Memory B cell (primary cell): ENCODE results near the gene AUH.
"Not testable (repeated sequence)": the region's sequence is repeated elsewhere in the genome, so short reads cannot be mapped to it uniquely, and the experiment has no call there.

Source experiments
- ATAC-seq: fragments of 150-1000 bp; cut with Tn5 transposase; 2 replicates; pipeline ENCODE4 v1.10.0; 2021; ENCODE audit warnings: low read depth, mild to moderate bottlenecking, moderate library complexity
- DNase-seq, 2 donors: peaks; one replicate each; pipeline ENCODE4 v3.0.0; 2022; ENCODE audit warnings: low spot score in 2 of 2
- H3K27ac Mint-ChIP-seq: one replicate; pipeline ENCODE4 v1.8.0; 2022; ENCODE audit warnings: mild to moderate bottlenecking, moderate library complexity, mixed read lengths
- H3K27me3 Mint-ChIP-seq: one replicate; pipeline ENCODE4 v1.8.0; 2022; ENCODE audit warnings: mixed read lengths
- H3K36me3 Mint-ChIP-seq: one replicate; pipeline ENCODE4 v1.8.0; 2022; ENCODE audit warnings: mild to moderate bottlenecking, mixed read lengths
- H3K4me1 Mint-ChIP-seq: one replicate; pipeline ENCODE4 v1.8.0; 2022; ENCODE audit warnings: mixed read lengths
- H3K4me3 Mint-ChIP-seq: one replicate; pipeline ENCODE4 v1.8.0; 2022; ENCODE audit warnings: mild to moderate bottlenecking, moderate library complexity, mixed read lengths
- H3K9me3 Mint-ChIP-seq: one replicate; pipeline ENCODE4 v1.8.0; 2022; ENCODE audit warnings: mixed read lengths

The AUH gene

DNA sequence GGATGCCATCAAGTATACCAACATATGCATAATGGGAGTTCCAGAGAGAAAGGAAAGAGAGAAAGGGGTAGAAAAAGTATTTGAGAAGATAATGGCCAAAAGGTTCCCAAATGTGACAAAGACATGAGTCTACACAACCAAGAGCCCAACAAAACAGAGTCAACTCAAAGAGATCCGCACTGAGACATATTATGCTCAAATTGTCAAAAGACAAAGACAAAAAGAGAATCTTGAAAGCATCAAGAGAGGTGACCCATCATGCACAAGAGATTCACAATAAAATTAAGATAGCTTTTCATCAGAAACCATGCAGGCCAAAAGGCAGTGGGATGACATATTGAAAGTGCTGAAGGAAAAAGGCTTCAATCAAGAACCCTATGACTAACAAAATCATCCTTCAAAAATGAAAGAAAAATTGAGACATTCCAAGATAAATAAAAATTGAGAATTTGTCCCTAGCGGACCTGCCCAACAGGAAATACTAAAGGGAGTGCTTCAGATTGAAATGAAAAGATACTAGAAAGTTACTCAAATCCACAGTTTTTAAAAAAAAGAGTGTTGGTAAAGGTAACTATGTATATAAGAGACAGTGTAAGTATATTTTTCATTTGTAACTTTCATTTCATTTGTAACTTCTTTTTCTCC, 160.9 kb downstream of the AUH start:
- ATAC-seq (no peak), DNase-seq (no peak)
- no peak overlapping the region for H3K4me3 Mint-ChIP-seq
- H3K4me1 Mint-ChIP-seq: peaks cover 5% of the 10 kb centered on the region
- H3K27ac Mint-ChIP-seq: no peak overlapping the region
- no peaks in the 10 kb centered on the region for H3K27me3 Mint-ChIP-seq
- H3K9me3 Mint-ChIP-seq: peaks cover 5% of the 10 kb centered on the region
- H3K36me3 Mint-ChIP-seq: peaks cover 3% of the 10 kb centered on the region

DNA sequence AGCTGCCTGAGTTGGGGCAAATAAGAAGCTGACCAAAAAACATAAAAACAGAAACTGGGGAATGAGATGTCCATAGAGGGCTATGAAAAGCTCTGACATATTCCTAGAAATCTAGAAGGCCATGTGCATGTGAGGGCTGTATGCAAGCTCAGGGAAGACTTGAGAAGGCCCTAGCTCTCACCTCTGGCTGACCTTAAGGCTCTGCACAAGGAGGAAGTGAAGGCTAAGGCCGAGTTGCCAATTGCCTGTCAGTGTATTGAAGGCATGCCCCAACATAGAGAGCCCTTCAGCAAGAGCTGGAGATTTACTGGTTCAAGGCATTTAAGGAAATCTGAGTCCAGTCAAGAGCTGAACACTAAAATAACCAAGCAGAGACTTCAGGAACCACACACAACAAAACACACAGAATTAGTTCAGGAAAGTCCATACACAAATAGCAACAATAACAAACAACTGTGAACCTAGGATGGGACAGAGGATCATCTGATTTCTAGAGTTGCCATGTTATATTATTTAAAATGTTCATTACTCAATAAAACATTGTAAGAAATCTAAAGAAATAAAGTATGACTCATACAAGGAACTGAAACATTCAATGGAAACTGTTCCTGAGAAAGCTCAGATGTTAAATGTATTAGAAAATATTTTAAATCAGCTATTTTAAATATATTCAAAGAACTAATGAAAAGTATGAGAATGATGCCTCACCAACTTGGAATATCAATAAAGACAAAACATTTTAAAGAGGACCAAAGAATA, 161.8 kb downstream of the AUH start:
- Mint-ChIP-seq H3K27ac (no peak overlapping the region), H3K27me3 (no peaks in the 10 kb centered on the region), H3K9me3 (peaks cover 5% of the 10 kb centered on the region), H3K4me1 (peaks cover 5% of the 10 kb centered on the region), H3K36me3 (peaks cover 3% of the 10 kb centered on the region), H3K4me3 (no peak overlapping the region)
- ATAC-seq (no peak), DNase-seq (no peak)

GRCh38 chr9:91198881-91199280, 162.8 kb downstream of the AUH start:
- not testable (repeated sequence) for DNase-seq, H3K4me3 Mint-ChIP-seq, ATAC-seq, H3K27me3 Mint-ChIP-seq, H3K36me3 Mint-ChIP-seq, H3K9me3 Mint-ChIP-seq, H3K27ac Mint-ChIP-seq
- peaks cover 12% of the 10 kb centered on the region for H3K4me1 Mint-ChIP-seq

- peaks cover 17% of the 10 kb centered on the region for H3K4me1 Mint-ChIP-seq
- H3K36me3 Mint-ChIP-seq: peaks cover 3% of the 10 kb centered on the region
- H3K27me3 Mint-ChIP-seq: no peaks in the 10 kb centered on the region
- ATAC-seq: no peak
- H3K4me3 Mint-ChIP-seq: no peak overlapping the region
- DNase-seq: no peak
- no peak overlapping the region for H3K27ac Mint-ChIP-seq
- peaks cover 5% of the 10 kb centered on the region for H3K9me3 Mint-ChIP-seq
Measured at GRCh38 chr9:91198405-91198804, 163.3 kb downstream of the AUH start.

DNA sequence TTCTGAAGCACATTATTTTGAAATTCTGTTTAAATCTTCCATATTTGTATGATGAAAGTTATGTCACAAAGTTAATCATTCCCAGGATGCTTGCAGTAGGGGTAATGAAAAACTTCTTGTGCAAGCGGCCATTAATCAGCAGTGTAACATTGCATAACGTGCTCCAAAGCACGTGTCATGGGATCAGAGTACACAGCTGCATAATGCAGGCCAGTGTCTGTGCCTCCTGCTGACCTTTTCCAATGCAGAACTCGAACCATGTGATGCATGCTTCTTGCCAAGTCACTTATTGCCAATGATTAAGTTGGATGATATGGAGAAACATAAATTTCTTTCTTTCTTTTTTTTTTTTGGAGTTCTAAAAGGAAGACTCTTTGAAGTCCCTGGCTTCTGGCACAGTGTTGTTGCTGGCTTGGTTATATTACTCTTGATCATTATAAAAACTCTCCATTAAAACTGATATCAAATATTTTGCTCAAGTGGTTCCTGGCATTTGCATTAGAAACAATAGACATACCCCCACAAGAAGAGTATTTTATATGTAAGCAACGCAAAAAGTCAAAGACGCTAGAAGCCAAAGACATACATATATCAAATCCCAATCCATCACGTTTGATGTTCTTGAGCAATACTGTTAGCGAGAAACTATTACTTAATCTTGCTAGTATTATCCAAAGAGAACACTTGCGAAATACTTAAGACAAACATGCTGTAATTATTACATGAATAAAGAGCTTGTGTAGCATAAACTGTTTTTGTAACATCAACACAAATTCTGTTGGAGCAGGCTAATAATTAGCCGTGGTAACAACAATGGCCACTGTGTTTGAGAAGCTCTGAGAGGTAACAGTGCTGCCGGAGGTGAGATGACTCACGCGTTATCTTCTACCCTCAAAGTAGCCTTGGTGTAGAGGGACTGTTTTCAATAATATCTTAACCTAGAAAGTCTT, 164.2 kb downstream of the AUH start:
- Mint-ChIP-seq H3K9me3 (peaks cover 5% of the 10 kb centered on the region), H3K36me3 (peaks cover 3% of the 10 kb centered on the region), H3K27ac (no peak overlapping the region), H3K4me1 (peaks cover 21% of the 10 kb centered on the region), H3K4me3 (no peak overlapping the region), H3K27me3 (no peaks in the 10 kb centered on the region)
- ATAC-seq (no peak), DNase-seq (no peak)

- Mint-ChIP-seq H3K9me3 (no peaks in the 10 kb centered on the region), H3K27me3 (no peaks in the 10 kb centered on the region), H3K4me1 (peaks cover 31% of the 10 kb centered on the region), H3K4me3 (no peak overlapping the region), H3K27ac (no peak overlapping the region), H3K36me3 (peaks cover 3% of the 10 kb centered on the region)
- ATAC-seq: no peak
- DNase-seq: no peak
Measured at GRCh38 chr9:91196103-91196950, 165.4 kb downstream of the AUH start.

- Mint-ChIP-seq H3K27me3 (no peaks in the 10 kb centered on the region), H3K36me3 (peaks cover 2% of the 10 kb centered on the region), H3K27ac (no peak overlapping the region), H3K9me3 (no peaks in the 10 kb centered on the region), H3K4me1 (peaks cover 31% of the 10 kb centered on the region), H3K4me3 (no peak overlapping the region)
- no peak for DNase-seq
- ATAC-seq: no peak
Measured at GRCh38 chr9:91195372-91196012, 166.2 kb downstream of the AUH start.

- Mint-ChIP-seq H3K36me3 (no peaks in the 10 kb centered on the region), H3K27ac (peak overlapping the region; percentile 83), H3K4me3 (peak overlapping the region; percentile 90), H3K9me3 (peaks cover 2% of the 10 kb centered on the region), H3K4me1 (peaks cover 26% of the 10 kb centered on the region), H3K27me3 (no peaks in the 10 kb centered on the region)
- DNase-seq (peak; percentile 29 to 56), ATAC-seq (peak; percentile 76)
Measured at GRCh38 chr9:91193658-91194391, 167.9 kb downstream of the AUH start.

DNA sequence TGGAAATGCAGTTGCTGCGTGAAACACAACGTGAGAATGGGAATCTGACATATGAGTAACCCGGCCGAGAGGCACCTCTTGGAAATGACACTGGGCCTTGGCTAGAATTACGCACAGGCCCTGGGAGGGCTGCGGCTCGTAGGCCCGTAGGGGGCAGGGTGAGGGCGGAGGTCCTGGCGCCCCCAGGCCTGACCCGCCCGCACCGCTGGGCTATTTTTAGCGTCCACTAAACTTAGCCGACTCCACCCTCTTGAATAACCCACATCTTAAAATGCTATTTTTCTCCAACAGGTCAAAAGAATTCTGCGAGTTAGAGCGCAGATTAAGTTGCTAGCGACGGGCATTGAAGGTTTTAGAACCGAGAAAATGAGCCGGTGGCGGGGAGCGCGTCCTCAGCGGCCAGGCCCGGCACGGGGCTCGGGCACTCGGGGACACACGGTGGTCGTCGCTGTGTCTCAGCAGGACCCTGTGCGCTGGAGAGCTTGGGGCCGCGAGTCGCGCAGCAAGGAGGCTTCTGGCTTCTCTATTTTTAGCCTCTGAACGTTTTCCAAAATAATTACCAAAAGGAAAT, 168.5 kb downstream of the AUH start:
- Mint-ChIP-seq H3K27ac (peak overlapping the region; percentile 83), H3K4me3 (peak overlapping the region; percentile 90), H3K4me1 (peaks cover 28% of the 10 kb centered on the region)

GRCh38 chr9:91192381-91193086, 169.2 kb downstream of the AUH start:
- Mint-ChIP-seq H3K4me3 (peak overlapping the region; percentile 90), H3K9me3 (peaks cover 6% of the 10 kb centered on the region), H3K27me3 (no peaks in the 10 kb centered on the region), H3K27ac (peak overlapping the region; percentile 83), H3K4me1 (peaks cover 28% of the 10 kb centered on the region), H3K36me3 (no peaks in the 10 kb centered on the region)
- no peak for ATAC-seq
- no peak for DNase-seq

More for the DNA sequence above, 168.5 kb downstream of the AUH start:
- Mint-ChIP-seq H3K36me3 (no peaks in the 10 kb centered on the region), H3K9me3 (peaks cover 6% of the 10 kb centered on the region), H3K27me3 (no peaks in the 10 kb centered on the region)
- DNase-seq: no peak
- peak; percentile 35 for ATAC-seq

GRCh38 chr9:91191411-91192380, 170.0 kb downstream of the AUH start:
- Mint-ChIP-seq H3K4me1 (peaks cover 28% of the 10 kb centered on the region), H3K9me3 (peaks cover 6% of the 10 kb centered on the region), H3K4me3 (no peak overlapping the region), H3K27ac (peak overlapping the region; percentile 83), H3K36me3 (no peaks in the 10 kb centered on the region), H3K27me3 (no peaks in the 10 kb centered on the region)
- ATAC-seq: peak; percentile 41
- no peak for DNase-seq
